Nephron progenitor cell (in vitro differentiated cells): ENCODE data around the gene NLRP4.
"Not testable (repeated sequence)": the region's sequence is repeated elsewhere in the genome, so short reads cannot be mapped to it uniquely, and the experiment has no call there.

Experiments
- DNase-seq: peaks from one replicate; pipeline ENCODE4 v3.0.0; 2021
- H3K27ac Mint-ChIP-seq: 2 replicates; pipeline ENCODE4 v1.8.0; 2021; ENCODE audit warnings: mild to moderate bottlenecking, moderate library complexity, mixed read lengths
- H3K27me3 Mint-ChIP-seq: 2 replicates; pipeline ENCODE4 v1.8.0; 2021; ENCODE audit warnings: mild to moderate bottlenecking, low read depth, mixed read lengths; ENCODE audit not compliant: poor library complexity
- H3K36me3 Mint-ChIP-seq: 2 replicates; pipeline ENCODE4 v1.8.0; 2021; ENCODE audit warnings: low read depth, mixed read lengths
- H3K4me1 Mint-ChIP-seq: 2 replicates; pipeline ENCODE4 v1.8.0; 2021; ENCODE audit warnings: mixed read lengths
- H3K4me3 Mint-ChIP-seq: 2 replicates; pipeline ENCODE4 v1.8.0; 2021; ENCODE audit warnings: mild to moderate bottlenecking, moderate library complexity, mixed read lengths
- H3K9me3 Mint-ChIP-seq: 2 replicates; pipeline ENCODE4 v1.8.0; 2021; ENCODE audit warnings: mild to moderate bottlenecking, moderate library complexity, mixed read lengths
- CTCF ChIP-seq: fragments of 200-600 bp; sonication (generic); IDR thresholded peaks from 2 replicates; pipeline ENCODE4 v1.5.0; 2021; ENCODE audit warnings: antibody characterized with exemption

Gene NLRP4

GRCh38 chr19:55909801-55910200, 73.5 kb downstream of the NLRP4 start:
- no peak for DNase-seq
- peaks cover 4% of the 10 kb centered on the region for H3K27me3 Mint-ChIP-seq
- H3K36me3 Mint-ChIP-seq = no peaks in the 10 kb centered on the region
- H3K4me3 Mint-ChIP-seq = no peak overlapping the region
- no peaks in the 10 kb centered on the region for H3K4me1 Mint-ChIP-seq
- H3K27ac Mint-ChIP-seq = no peak overlapping the region
- no peak for TF ChIP-seq CTCF
- H3K9me3 Mint-ChIP-seq = peaks cover 95% of the 10 kb centered on the region

DNA sequence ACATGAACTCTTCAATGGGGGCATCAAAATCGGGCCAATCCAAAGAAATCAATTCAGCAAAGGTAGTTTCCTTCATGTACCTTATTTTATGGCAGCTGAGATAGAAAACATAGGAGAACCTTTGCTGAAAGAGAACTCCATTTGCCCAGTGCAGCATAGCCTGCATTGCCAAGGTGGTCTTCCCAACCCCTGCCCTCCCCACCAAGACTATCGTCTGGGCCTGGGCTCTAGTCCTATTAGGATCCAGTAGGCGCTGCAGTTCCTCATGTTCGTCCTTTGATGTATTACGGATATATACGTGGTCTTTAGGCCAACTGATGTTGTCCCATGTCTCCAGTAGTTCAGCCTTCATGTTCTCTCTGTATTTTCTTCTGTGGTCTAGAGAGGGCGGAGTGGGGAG, 76.6 kb downstream of the NLRP4 start:
- H3K9me3 Mint-ChIP-seq = peaks cover 98% of the 10 kb centered on the region
- DNase-seq = no peak
- H3K36me3 Mint-ChIP-seq = no peaks in the 10 kb centered on the region
- H3K27ac Mint-ChIP-seq = no peak overlapping the region
- H3K27me3 Mint-ChIP-seq = peaks cover 4% of the 10 kb centered on the region
- H3K4me3 Mint-ChIP-seq = no peak overlapping the region
- no peaks in the 10 kb centered on the region for H3K4me1 Mint-ChIP-seq
- TF ChIP-seq CTCF = no peak

DNA sequence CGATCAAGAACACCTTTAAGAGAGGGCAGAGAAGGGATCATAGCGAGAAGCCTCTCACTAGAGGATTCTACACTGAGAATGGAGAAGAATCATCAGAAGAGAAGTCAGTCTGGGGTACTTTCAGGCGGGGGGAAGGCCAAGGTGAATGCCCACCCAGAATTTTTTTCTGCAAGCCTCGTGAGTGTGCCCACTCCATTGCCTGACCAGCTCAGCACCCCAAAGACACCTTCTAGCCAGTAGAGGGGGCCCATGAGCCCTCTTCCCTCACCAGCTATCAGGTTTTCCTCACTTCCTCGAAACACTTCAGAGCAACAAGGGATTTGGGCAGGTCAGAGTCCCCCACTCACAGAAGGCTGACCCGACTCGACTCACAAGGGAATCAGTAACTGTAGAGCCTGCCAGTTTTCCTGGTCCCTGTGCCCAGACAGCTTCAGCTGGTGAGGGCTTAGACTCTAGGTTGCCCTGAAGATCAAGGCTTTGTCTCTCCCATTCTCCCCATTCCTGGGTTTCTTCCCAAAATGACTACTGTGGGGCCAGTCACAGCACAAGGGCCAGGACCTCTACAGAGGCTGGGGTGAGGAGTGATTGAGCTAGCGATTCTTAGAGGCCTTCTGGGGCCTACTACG, 77.4 kb downstream of the NLRP4 start:
- H3K4me1 Mint-ChIP-seq = no peaks in the 10 kb centered on the region
- H3K9me3 Mint-ChIP-seq = peaks cover 98% of the 10 kb centered on the region
- H3K27me3 Mint-ChIP-seq = peaks cover 4% of the 10 kb centered on the region
- H3K27ac Mint-ChIP-seq = no peak overlapping the region
- H3K36me3 Mint-ChIP-seq = no peaks in the 10 kb centered on the region
- H3K4me3 Mint-ChIP-seq = no peak overlapping the region
- DNase-seq = no peak
- no peak for TF ChIP-seq CTCF

- H3K4me3 Mint-ChIP-seq = no peak overlapping the region
- no peaks in the 10 kb centered on the region for H3K27me3 Mint-ChIP-seq
- no peaks in the 10 kb centered on the region for H3K36me3 Mint-ChIP-seq
- no peak overlapping the region for H3K27ac Mint-ChIP-seq
- no peak for TF ChIP-seq CTCF
- peaks cover 92% of the 10 kb centered on the region for H3K9me3 Mint-ChIP-seq
- H3K4me1 Mint-ChIP-seq = no peaks in the 10 kb centered on the region
- no peak for DNase-seq
Measured at GRCh38 chr19:55923556-55923955, 87.2 kb downstream of the NLRP4 start.

- Mint-ChIP-seq H3K27ac (no peak overlapping the region), H3K27me3 (no peaks in the 10 kb centered on the region), H3K4me3 (no peak overlapping the region), H3K9me3 (peaks cover 94% of the 10 kb centered on the region), H3K4me1 (no peaks in the 10 kb centered on the region), H3K36me3 (no peaks in the 10 kb centered on the region)
- no peak for TF ChIP-seq CTCF
- DNase-seq = no peak
Measured at GRCh38 chr19:55927991-55928390, 91.7 kb downstream of the NLRP4 start.

DNA sequence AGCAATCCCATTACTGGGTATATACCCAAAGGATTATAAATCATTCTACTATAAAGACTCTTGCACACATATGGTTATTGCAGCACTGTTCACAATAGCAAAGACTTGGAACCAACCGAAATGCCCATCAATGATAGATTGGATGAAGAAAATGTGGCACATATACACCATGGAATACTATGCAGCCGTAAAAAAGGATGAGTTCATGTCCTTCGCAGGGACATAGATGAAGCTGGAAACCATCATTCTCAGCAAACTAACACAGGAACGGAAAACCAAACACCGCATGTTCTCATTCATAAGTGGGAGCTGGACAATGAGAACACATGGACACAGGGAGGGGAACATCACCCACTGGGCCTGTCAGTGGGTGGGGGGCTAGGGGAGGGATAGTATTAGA, 92.9 kb downstream of the NLRP4 start:
- H3K36me3 Mint-ChIP-seq, DNase-seq, H3K4me3 Mint-ChIP-seq, H3K4me1 Mint-ChIP-seq, H3K27ac Mint-ChIP-seq, H3K27me3 Mint-ChIP-seq: not testable (repeated sequence)
- peaks cover 94% of the 10 kb centered on the region for H3K9me3 Mint-ChIP-seq
